GM23248 (cell line): ENCODE data around the gene PPDPF.

Experiments
- EZH2 ChIP-seq: fragments of 200-600 bp; sonication (generic); IDR thresholded peaks from 2 replicates; pipeline ENCODE4 v1.6.1; 2018; ENCODE audit warnings: antibody characterized with exemption, mild to moderate bottlenecking; ENCODE audit not compliant: insufficient read depth, poor library complexity, severe bottlenecking
- EZH2phosphoT487 ChIP-seq: fragments of 200-600 bp; sonication (generic); IDR thresholded peaks from 2 replicates; pipeline ENCODE4 v1.6.1; 2018; ENCODE audit warnings: antibody characterized with exemption, moderate library complexity, mild to moderate bottlenecking, low read depth; ENCODE audit not compliant: insufficient read depth

DNA sequence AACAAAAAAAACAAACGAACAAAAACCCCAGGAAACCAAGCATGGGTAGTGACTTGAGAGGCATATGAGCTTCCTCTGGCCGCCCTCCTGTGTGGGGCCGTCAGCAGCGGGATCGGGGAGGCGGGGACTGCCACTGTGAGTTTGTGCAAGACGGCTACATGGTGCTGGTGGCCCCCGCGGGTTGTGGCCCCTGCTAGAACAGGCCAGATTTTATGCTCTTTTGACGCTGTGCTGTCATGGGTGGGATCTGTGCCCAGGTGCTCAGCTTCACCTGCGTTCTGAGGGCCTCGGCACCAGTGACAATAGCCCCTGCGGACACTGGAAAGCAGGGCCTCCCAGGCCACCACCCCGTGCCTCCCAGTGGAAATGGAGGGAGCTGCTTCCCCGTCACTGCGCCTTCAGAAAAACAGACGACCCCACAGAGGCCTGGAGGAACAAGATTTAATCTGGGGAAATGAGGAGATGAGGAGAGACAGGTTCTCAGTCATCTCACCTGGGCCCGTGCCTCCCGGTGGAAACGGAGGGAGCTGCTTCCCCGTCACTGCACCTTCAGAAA lies 43.4 kb upstream of the PPDPF start:
- TF ChIP-seq EZH2 (no peak), EZH2phosphoT487 (no peak)
